Uterus (tissue), 4 donors: ENCODE data around the gene MRPL9. TPM values are rescaled to one million over a fixed set of nuclear protein-coding genes. Genes with fewer than 3 reads are reported as not detected.
"Not testable (repeated sequence)": the region's sequence is repeated elsewhere in the genome, so short reads cannot be mapped to it uniquely, and the experiment has no call there.

Experiments
- DNase-seq, 2 donors: peaks; one replicate each; pipeline ENCODE4 v3.0.0-alpha.2; 2019 to 2020
- H3K27ac ChIP-seq, 2 donors: fragments of 200-600 bp; sonication (generic); 1 replicate in 1 of 2; 2 replicates in 1 of 2; pipeline ENCODE4 v1.5.1; 2016 to 2018
- H3K27me3 ChIP-seq, 2 donors: fragments of 200-600 bp; sonication (generic); one replicate each; pipeline ENCODE4 v1.5.1; 2018 to 2019; ENCODE audit warnings: control low read depth in 1 of 2
- H3K36me3 ChIP-seq, 2 donors: fragments of 200-600 bp; sonication (generic); one replicate each; pipeline ENCODE4 v1.5.1; 2019; ENCODE audit warnings: control low read depth in 1 of 2
- H3K4me1 ChIP-seq, 2 donors: fragments of 200-600 bp; sonication (generic); one replicate each; pipeline ENCODE4 v1.5.1; 2018 to 2019; ENCODE audit warnings: control low read depth in 1 of 2
- H3K4me3 ChIP-seq, 2 donors: fragments of 200-600 bp; sonication (generic); 1 replicate in 1 of 2; 2 replicates in 1 of 2; pipeline ENCODE4 v1.5.1; 2018 to 2019; ENCODE audit warnings: mild to moderate bottlenecking in 1 of 2
- H3K9me3 ChIP-seq, 2 donors: fragments of 200-600 bp; sonication (generic); one replicate each; pipeline ENCODE4 v1.5.1; 2019; ENCODE audit warnings: control low read depth in 1 of 2
- POLR2A ChIP-seq, 2 donors: fragments of 450-650 bp; IDR thresholded peaks; one replicate each; pipeline ENCODE4 v1.6.1; 2016; ENCODE audit warnings: antibody characterized with exemption in 2 of 2, mild to moderate bottlenecking in 1 of 2, moderate library complexity in 1 of 2
- intact Hi-C: fragments of 100-400 bp; cut with DNase I; formaldehyde crosslinking; loops from one replicate; pipeline ENCODE4 v1.15.1; 2023; ENCODE audit warnings: low total_unique reads
- total RNA-seq, 4 donors: library from RNA; depleted of rRNA in 3 of 4; stranded (reverse); fragments of >200 nt in 3 of 4; gene quantifications; one replicate each; pipeline versions ENCODE4 v1.1.0 to v1.2.4, GENCODE V29; 2014 to 2023
- TF ChIP-seq, protein P1 (sequence below), 4 experiments: fragments of 200-600 bp in 2 of 4; fragments of 450-650 bp in 2 of 4; sonication (generic) in 2 of 4; IDR thresholded peaks; one replicate each; pipeline ENCODE4 v1.5.1; 2016 to 2019; ENCODE audit warnings: antibody characterized with exemption in 4 of 4, mild to moderate bottlenecking in 2 of 4, moderate library complexity in 1 of 4
- donor health status: DM: yes; HTN: yes; CAD: no.

The MRPL9 gene
- total RNA-seq, 4 donors from 2014 or later, result 54.1 to 88.9 (median 61.8) TPM

- no peaks in the 10 kb centered on the region for H3K4me1 ChIP-seq
- no peak overlapping the region for H3K27ac ChIP-seq
- H3K36me3 ChIP-seq, result no peaks in the 10 kb centered on the region
- H3K27me3 ChIP-seq, result no peaks in the 10 kb centered on the region
- H3K9me3 ChIP-seq, result no peaks in the 10 kb centered on the region
- no peak for TF ChIP-seq POLR2A (IDR thresholded peaks at IDR 0.05)
- DNase-seq, result no peak
- intact Hi-C loops, result no loop called here
- no peak overlapping the region for H3K4me3 ChIP-seq
These were observed 24.4 kb upstream of the MRPL9 start for GRCh38 chr1:151787689-151788088.

- no peak for TF ChIP-seq POLR2A (IDR thresholded peaks at IDR 0.05)
- TF ChIP-seq, protein P1, sequence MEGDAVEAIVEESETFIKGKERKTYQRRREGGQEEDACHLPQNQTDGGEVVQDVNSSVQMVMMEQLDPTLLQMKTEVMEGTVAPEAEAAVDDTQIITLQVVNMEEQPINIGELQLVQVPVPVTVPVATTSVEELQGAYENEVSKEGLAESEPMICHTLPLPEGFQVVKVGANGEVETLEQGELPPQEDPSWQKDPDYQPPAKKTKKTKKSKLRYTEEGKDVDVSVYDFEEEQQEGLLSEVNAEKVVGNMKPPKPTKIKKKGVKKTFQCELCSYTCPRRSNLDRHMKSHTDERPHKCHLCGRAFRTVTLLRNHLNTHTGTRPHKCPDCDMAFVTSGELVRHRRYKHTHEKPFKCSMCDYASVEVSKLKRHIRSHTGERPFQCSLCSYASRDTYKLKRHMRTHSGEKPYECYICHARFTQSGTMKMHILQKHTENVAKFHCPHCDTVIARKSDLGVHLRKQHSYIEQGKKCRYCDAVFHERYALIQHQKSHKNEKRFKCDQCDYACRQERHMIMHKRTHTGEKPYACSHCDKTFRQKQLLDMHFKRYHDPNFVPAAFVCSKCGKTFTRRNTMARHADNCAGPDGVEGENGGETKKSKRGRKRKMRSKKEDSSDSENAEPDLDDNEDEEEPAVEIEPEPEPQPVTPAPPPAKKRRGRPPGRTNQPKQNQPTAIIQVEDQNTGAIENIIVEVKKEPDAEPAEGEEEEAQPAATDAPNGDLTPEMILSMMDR (IDR thresholded peaks at IDR 0.05), result no peak
- no peaks in the 10 kb centered on the region for H3K4me1 ChIP-seq
- no peaks in the 10 kb centered on the region for H3K27me3 ChIP-seq
- H3K9me3 ChIP-seq, result no peaks in the 10 kb centered on the region
- H3K27ac ChIP-seq, result no peak overlapping the region
- no peaks in the 10 kb centered on the region for H3K36me3 ChIP-seq
- DNase-seq, result no peak
- intact Hi-C loops, result no loop called here
- H3K4me3 ChIP-seq, result no peak overlapping the region
These were observed 20.5 kb upstream of the MRPL9 start for GRCh38 chr1:151783796-151784195.

GRCh38 chr1:151782741-151783140 is 19.4 kb upstream of the MRPL9 start:
- Histone ChIP-seq H3K4me3 (no peak overlapping the region), H3K4me1 (no peaks in the 10 kb centered on the region), H3K27me3 (no peaks in the 10 kb centered on the region), H3K27ac (no peak overlapping the region), H3K36me3 (no peaks in the 10 kb centered on the region), H3K9me3 (no peaks in the 10 kb centered on the region)
- DNase-seq, result no peak
- no peak for TF ChIP-seq POLR2A (IDR thresholded peaks at IDR 0.05)
- TF ChIP-seq, protein P1 (IDR thresholded peaks at IDR 0.05), result no peak
- intact Hi-C loops, result no loop called here

- H3K27ac ChIP-seq, DNase-seq, H3K27me3 ChIP-seq, intact Hi-C loops, H3K4me3 ChIP-seq, H3K36me3 ChIP-seq, H3K4me1 ChIP-seq, H3K9me3 ChIP-seq: not testable (repeated sequence)
These were observed 18.7 kb upstream of the MRPL9 start for GRCh38 chr1:151782026-151782425.

GRCh38 chr1:151780736-151781135 is 17.4 kb upstream of the MRPL9 start:
- H3K27ac ChIP-seq, intact Hi-C loops, DNase-seq, H3K36me3 ChIP-seq, H3K9me3 ChIP-seq, H3K4me1 ChIP-seq, H3K4me3 ChIP-seq, H3K27me3 ChIP-seq: not testable (repeated sequence)

DNA sequence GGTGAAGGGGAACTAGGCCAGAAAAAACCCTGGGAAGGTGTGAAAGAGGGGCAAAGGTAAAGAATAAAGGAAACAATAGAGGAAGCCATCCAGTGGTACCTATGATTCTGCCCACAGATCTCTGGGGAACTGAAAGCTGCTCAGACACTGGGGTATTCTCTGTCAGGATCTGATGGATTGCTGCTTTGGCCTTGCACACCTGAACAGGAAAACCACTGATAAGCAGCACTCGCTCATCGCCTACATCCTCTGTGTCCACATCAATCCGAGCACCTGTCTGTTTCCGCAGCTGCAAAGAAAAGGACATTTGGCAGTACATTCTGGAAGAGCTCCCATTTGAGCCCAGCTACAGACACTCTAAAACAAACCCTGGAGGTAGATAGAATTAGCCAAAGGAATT is 16.6 kb upstream of the MRPL9 start:
- TF ChIP-seq, protein P1 (IDR thresholded peaks at IDR 0.05), result no peak
- no peak for TF ChIP-seq POLR2A (IDR thresholded peaks at IDR 0.05)
- intact Hi-C loops, result no loop called here
- H3K4me1 ChIP-seq, result no peaks in the 10 kb centered on the region
- no peaks in the 10 kb centered on the region for H3K36me3 ChIP-seq
- no peak overlapping the region for H3K4me3 ChIP-seq
- H3K27ac ChIP-seq, result no peak overlapping the region
- no peaks in the 10 kb centered on the region for H3K9me3 ChIP-seq
- no peak for DNase-seq
- H3K27me3 ChIP-seq, result no peaks in the 10 kb centered on the region

DNA sequence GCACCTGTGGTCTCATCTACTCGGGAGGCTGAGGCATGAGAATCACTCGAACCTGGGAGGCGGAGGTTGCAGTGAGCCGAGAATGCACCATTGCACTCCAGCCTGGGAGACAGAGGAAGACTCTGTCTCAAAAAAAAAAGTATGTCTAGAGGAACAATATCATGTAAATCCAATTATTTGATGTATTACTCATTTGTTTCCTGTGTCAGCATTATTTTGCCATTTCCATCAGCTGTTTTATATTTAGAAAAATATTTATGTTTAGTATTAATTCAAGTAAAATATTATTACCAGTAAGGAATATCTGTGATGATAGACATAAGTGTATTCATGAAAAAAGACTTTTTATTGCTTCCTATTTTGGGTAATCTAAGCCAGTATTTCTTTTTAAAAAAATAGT is 14.0 kb upstream of the MRPL9 start:
- TF ChIP-seq POLR2A (IDR thresholded peaks at IDR 0.05), result no peak
- TF ChIP-seq, protein P1 (IDR thresholded peaks at IDR 0.05), result no peak
- no peaks in the 10 kb centered on the region for H3K27me3 ChIP-seq
- H3K27ac ChIP-seq, result no peak overlapping the region
- H3K36me3 ChIP-seq, result no peaks in the 10 kb centered on the region
- no peaks in the 10 kb centered on the region for H3K9me3 ChIP-seq
- intact Hi-C loops, result no loop called here
- no peak overlapping the region for H3K4me3 ChIP-seq
- no peaks in the 10 kb centered on the region for H3K4me1 ChIP-seq
- DNase-seq, result no peak
